Measurements from ENCODE around the gene CSMD2.
"Not testable (repeated sequence)": the region's sequence is repeated elsewhere in the genome, so short reads cannot be mapped to it uniquely, and the experiment has no call there.

CSMD2 gene

GRCh38 chr1:33519240-33519884, 645.7 kb downstream of the CSMD2 start:
- Histone ChIP-seq H3K4me3 (ENCODE audit: low read length) (no peak overlapping the region), H3K36me3 (ENCODE audit: control insufficient read depth, insufficient read depth, low read length) (no peaks in the 10 kb centered on the region), H3K27ac (ENCODE audit: low read depth, low read length) (no peak overlapping the region), H3K9ac (ENCODE audit: low read length) (no peak overlapping the region), H3K4me1 (ENCODE audit: control insufficient read depth, insufficient read depth, low read length) (no peaks in the 10 kb centered on the region), H3K27me3 (ENCODE audit: control insufficient read depth, insufficient read depth, low read length) (no peaks in the 10 kb centered on the region)

- Histone ChIP-seq H3K36me3 (ENCODE audit: control insufficient read depth, insufficient read depth, low read length) (no peaks in the 10 kb centered on the region), H3K9ac (ENCODE audit: low read length) (no peak overlapping the region), H3K27ac (ENCODE audit: low read depth, low read length) (no peak overlapping the region), H3K4me3 (ENCODE audit: low read length) (no peak overlapping the region), H3K4me1 (ENCODE audit: control insufficient read depth, insufficient read depth, low read length) (no peaks in the 10 kb centered on the region), H3K27me3 (ENCODE audit: control insufficient read depth, insufficient read depth, low read length) (no peaks in the 10 kb centered on the region)
These were observed 647.3 kb downstream of the CSMD2 start for GRCh38 chr1:33517596-33518250.

- Histone ChIP-seq H3K9ac (ENCODE audit: low read length) (no peak overlapping the region), H3K36me3 (ENCODE audit: control insufficient read depth, insufficient read depth, low read length) (no peaks in the 10 kb centered on the region), H3K4me3 (ENCODE audit: low read length) (no peak overlapping the region), H3K27me3 (ENCODE audit: control insufficient read depth, insufficient read depth, low read length) (no peaks in the 10 kb centered on the region), H3K4me1 (ENCODE audit: control insufficient read depth, insufficient read depth, low read length) (no peaks in the 10 kb centered on the region), H3K27ac (ENCODE audit: low read depth, low read length) (no peak overlapping the region)
These were observed 648.0 kb downstream of the CSMD2 start for GRCh38 chr1:33516891-33517567.

- Histone ChIP-seq H3K4me1 (ENCODE audit: control insufficient read depth, insufficient read depth, low read length) (no peaks in the 10 kb centered on the region), H3K27me3 (ENCODE audit: control insufficient read depth, insufficient read depth, low read length) (no peaks in the 10 kb centered on the region), H3K27ac (ENCODE audit: low read depth, low read length) (no peak overlapping the region), H3K36me3 (ENCODE audit: control insufficient read depth, insufficient read depth, low read length) (no peaks in the 10 kb centered on the region), H3K9ac (ENCODE audit: low read length) (no peak overlapping the region), H3K4me3 (ENCODE audit: low read length) (no peak overlapping the region)
These were observed 648.6 kb downstream of the CSMD2 start for GRCh38 chr1:33516428-33516827.

- Histone ChIP-seq H3K4me1 (ENCODE audit: control insufficient read depth, insufficient read depth, low read length) (no peaks in the 10 kb centered on the region), H3K27me3 (ENCODE audit: control insufficient read depth, insufficient read depth, low read length) (no peaks in the 10 kb centered on the region), H3K36me3 (ENCODE audit: control insufficient read depth, insufficient read depth, low read length) (no peaks in the 10 kb centered on the region), H3K27ac (ENCODE audit: low read depth, low read length) (no peak overlapping the region), H3K9ac (ENCODE audit: low read length) (no peak overlapping the region), H3K4me3 (ENCODE audit: low read length) (no peak overlapping the region)
These were observed 649.4 kb downstream of the CSMD2 start for GRCh38 chr1:33515607-33516006.

GRCh38 chr1:33515112-33515511, 649.9 kb downstream of the CSMD2 start:
- no peaks in the 10 kb centered on the region for H3K4me1 ChIP-seq (ENCODE audit: control insufficient read depth, insufficient read depth, low read length)
- H3K36me3 ChIP-seq (ENCODE audit: control insufficient read depth, insufficient read depth, low read length), result no peaks in the 10 kb centered on the region
- H3K27ac ChIP-seq (ENCODE audit: low read depth, low read length), result no peak overlapping the region
- H3K4me3 ChIP-seq (ENCODE audit: low read length), result no peak overlapping the region
- H3K9ac ChIP-seq (ENCODE audit: low read length), result no peak overlapping the region
- no peaks in the 10 kb centered on the region for H3K27me3 ChIP-seq (ENCODE audit: control insufficient read depth, insufficient read depth, low read length)

GRCh38 chr1:33512226-33513011, 652.6 kb downstream of the CSMD2 start:
- Histone ChIP-seq H3K4me3 (ENCODE audit: low read length) (no peak overlapping the region), H3K27me3 (ENCODE audit: control insufficient read depth, insufficient read depth, low read length) (no peaks in the 10 kb centered on the region), H3K36me3 (ENCODE audit: control insufficient read depth, insufficient read depth, low read length) (no peaks in the 10 kb centered on the region), H3K9ac (ENCODE audit: low read length) (no peak overlapping the region), H3K27ac (ENCODE audit: low read depth, low read length) (no peak overlapping the region), H3K4me1 (ENCODE audit: control insufficient read depth, insufficient read depth, low read length) (no peaks in the 10 kb centered on the region)

- not testable (repeated sequence) for H3K36me3 ChIP-seq (ENCODE audit: control insufficient read depth, insufficient read depth, low read length); H3K27me3 ChIP-seq (ENCODE audit: control insufficient read depth, insufficient read depth, low read length); H3K4me3 ChIP-seq (ENCODE audit: low read length); H3K4me1 ChIP-seq (ENCODE audit: control insufficient read depth, insufficient read depth, low read length); H3K9ac ChIP-seq (ENCODE audit: low read length); H3K27ac ChIP-seq (ENCODE audit: low read depth, low read length)
These were observed 655.8 kb downstream of the CSMD2 start for GRCh38 chr1:33509276-33509675.

- H3K9ac ChIP-seq (ENCODE audit: low read length), result no peak overlapping the region
- H3K27ac ChIP-seq (ENCODE audit: low read depth, low read length), result no peak overlapping the region
- no peaks in the 10 kb centered on the region for H3K27me3 ChIP-seq (ENCODE audit: control insufficient read depth, insufficient read depth, low read length)
- no peak overlapping the region for H3K4me3 ChIP-seq (ENCODE audit: low read length)
- no peaks in the 10 kb centered on the region for H3K4me1 ChIP-seq (ENCODE audit: control insufficient read depth, insufficient read depth, low read length)
- H3K36me3 ChIP-seq (ENCODE audit: control insufficient read depth, insufficient read depth, low read length), result no peaks in the 10 kb centered on the region
These were observed 656.9 kb downstream of the CSMD2 start for GRCh38 chr1:33508151-33508550.

- H3K36me3 ChIP-seq (ENCODE audit: control insufficient read depth, insufficient read depth, low read length), result no peaks in the 10 kb centered on the region
- H3K27ac ChIP-seq (ENCODE audit: low read depth, low read length), result no peak overlapping the region
- H3K9ac ChIP-seq (ENCODE audit: low read length), result no peak overlapping the region
- no peaks in the 10 kb centered on the region for H3K27me3 ChIP-seq (ENCODE audit: control insufficient read depth, insufficient read depth, low read length)
- no peaks in the 10 kb centered on the region for H3K4me1 ChIP-seq (ENCODE audit: control insufficient read depth, insufficient read depth, low read length)
- no peak overlapping the region for H3K4me3 ChIP-seq (ENCODE audit: low read length)
These were observed 657.4 kb downstream of the CSMD2 start for GRCh38 chr1:33507661-33508060.

- Histone ChIP-seq H3K27me3 (ENCODE audit: control insufficient read depth, insufficient read depth, low read length) (no peaks in the 10 kb centered on the region), H3K9ac (ENCODE audit: low read length) (no peak overlapping the region), H3K4me3 (ENCODE audit: low read length) (no peak overlapping the region), H3K36me3 (ENCODE audit: control insufficient read depth, insufficient read depth, low read length) (no peaks in the 10 kb centered on the region), H3K4me1 (ENCODE audit: control insufficient read depth, insufficient read depth, low read length) (no peaks in the 10 kb centered on the region), H3K27ac (ENCODE audit: low read depth, low read length) (no peak overlapping the region)
These were observed 661.5 kb downstream of the CSMD2 start for GRCh38 chr1:33503506-33503905.

GRCh38 chr1:33502726-33503125, 662.3 kb downstream of the CSMD2 start:
- Histone ChIP-seq H3K36me3 (ENCODE audit: control insufficient read depth, insufficient read depth, low read length) (no peaks in the 10 kb centered on the region), H3K9ac (ENCODE audit: low read length) (no peak overlapping the region), H3K4me3 (ENCODE audit: low read length) (no peak overlapping the region)

More at GRCh38 chr1:33502726-33503125, 662.3 kb downstream of the CSMD2 start:
- Histone ChIP-seq H3K4me1 (ENCODE audit: control insufficient read depth, insufficient read depth, low read length) (no peaks in the 10 kb centered on the region), H3K27ac (ENCODE audit: low read depth, low read length) (no peak overlapping the region), H3K27me3 (ENCODE audit: control insufficient read depth, insufficient read depth, low read length) (no peaks in the 10 kb centered on the region)
